ENCODE results near the gene BMP8B.

Gene BMP8B

GRCh38 chr1:39755965-39756659, 32.6 kb downstream of the BMP8B start:
- no peak for DNase-seq

- DNase-seq = no peak
Measured at GRCh38 chr1:39754906-39755504, 33.7 kb downstream of the BMP8B start.

- no peak for DNase-seq
Measured at GRCh38 chr1:39754026-39754570, 34.6 kb downstream of the BMP8B start.

- DNase-seq = no peak
Measured at GRCh38 chr1:39753132-39754025, 35.3 kb downstream of the BMP8B start.

- DNase-seq = no peak
Measured at GRCh38 chr1:39752703-39753102, 36.0 kb downstream of the BMP8B start.

GRCh38 chr1:39751595-39751994, 37.1 kb downstream of the BMP8B start:
- no peak for DNase-seq

- DNase-seq = no peak
Measured at GRCh38 chr1:39745016-39745670, 43.5 kb downstream of the BMP8B start.

- peak; percentile 65 for DNase-seq
Measured at GRCh38 chr1:39738622-39739366, 49.9 kb downstream of the BMP8B start, which contains the start of gene PPIE. TSS of gene PPIE (plus strand) at chr1:39738882. CDS start at chr1:39738901, 19 bp downstream.

- no peak for DNase-seq
Measured at GRCh38 chr1:39737546-39738169, 51.0 kb downstream of the BMP8B start.

- no peak for DNase-seq
Measured at GRCh38 chr1:39735731-39736130, 52.9 kb downstream of the BMP8B start.

- DNase-seq = no peak
Measured at GRCh38 chr1:39733161-39733560, 55.5 kb downstream of the BMP8B start.

- DNase-seq = no peak
Measured at GRCh38 chr1:39732730-39733129, 55.9 kb downstream of the BMP8B start.

- no peak for DNase-seq
Measured at GRCh38 chr1:39729842-39730241, 58.8 kb downstream of the BMP8B start.

GRCh38 chr1:39729030-39729429, 59.6 kb downstream of the BMP8B start:
- DNase-seq = no peak

- DNase-seq = no peak
Measured at GRCh38 chr1:39727932-39728317, 60.7 kb downstream of the BMP8B start.

GRCh38 chr1:39727221-39727931, 61.3 kb downstream of the BMP8B start:
- DNase-seq = no peak

GRCh38 chr1:39726600-39726999, 62.1 kb downstream of the BMP8B start:
- DNase-seq = no peak

- no peak for DNase-seq
Measured at GRCh38 chr1:39722495-39722894, 66.2 kb downstream of the BMP8B start.

- no peak for DNase-seq
Measured at GRCh38 chr1:39721664-39722063, 67.0 kb downstream of the BMP8B start.

GRCh38 chr1:39720094-39720999, 68.3 kb downstream of the BMP8B start:
- no peak for DNase-seq

All from NK-92 treated with Interleukin-12 subunit alpha and Interleukin-12 subunit beta, amount 100 ng/mL, for 24 hours (cell line).